GM03348 (cell line): ENCODE measurements around the gene TTLL8.
A peak's percentile ranks its signal among the peaks of the same experiment; 100 is the strongest.
"Not testable (repeated sequence)": the region's sequence is repeated elsewhere in the genome, so short reads cannot be mapped to it uniquely, and the experiment has no call there.

ENCODE experiments used
- DNase-seq: peaks from one replicate; pipeline ENCODE4 v3.0.0; 2012; ENCODE audit warnings: low spot score

The TTLL8 gene

GRCh38 chr22:49983148-49984042, 74.7 kb downstream of the TTLL8 start:
- no peak for DNase-seq

GRCh38 chr22:49981799-49982198, 76.3 kb downstream of the TTLL8 start:
- not testable (repeated sequence) for DNase-seq

- DNase-seq = peak; percentile 51
These were observed 78.4 kb downstream of the TTLL8 start for GRCh38 chr22:49979587-49980264.

GRCh38 chr22:49977578-49977977, 80.5 kb downstream of the TTLL8 start:
- DNase-seq = no peak

GRCh38 chr22:49976439-49977175, 81.5 kb downstream of the TTLL8 start:
- DNase-seq = no peak

- DNase-seq = no peak
These were observed 82.3 kb downstream of the TTLL8 start for GRCh38 chr22:49975543-49976389.

- no peak for DNase-seq
These were observed 84.8 kb downstream of the TTLL8 start for GRCh38 chr22:49973018-49973961.

- DNase-seq = no peak
These were observed 85.7 kb downstream of the TTLL8 start for GRCh38 chr22:49972163-49973017.

- DNase-seq = peak; percentile 86
These were observed 86.6 kb downstream of the TTLL8 start for GRCh38 chr22:49971232-49972162.

GRCh38 chr22:49970528-49971231, 87.4 kb downstream of the TTLL8 start:
- peak; percentile 95 for DNase-seq

- no peak for DNase-seq
These were observed 88.2 kb downstream of the TTLL8 start for GRCh38 chr22:49969751-49970527.

- DNase-seq = no peak
These were observed 89.1 kb downstream of the TTLL8 start for GRCh38 chr22:49968831-49969661.
